Lower leg skin (tissue), 4 donors: ENCODE results near the gene PPP2R5C. TPM values are rescaled to one million over a fixed set of nuclear protein-coding genes. Genes with fewer than 3 reads are reported as not detected.

ENCODE experiments used
- DNase-seq, 2 donors: peaks; one replicate each; pipeline ENCODE4 v3.0.0-alpha.2; 2019; ENCODE audit warnings: low spot score in 2 of 2
- H3K4me3 ChIP-seq: fragments of 200-600 bp; sonication (generic); 2 replicates; pipeline ENCODE4 v1.5.1; 2017; ENCODE audit warnings: mild to moderate bottlenecking, low read depth; ENCODE audit not compliant: poor library complexity, severe bottlenecking
- POLR2A ChIP-seq, 2 donors: fragments of 450-650 bp; IDR thresholded peaks; one replicate each; pipeline ENCODE4 v1.6.1; 2016 to 2017; ENCODE audit warnings: antibody characterized with exemption in 2 of 2, mild to moderate bottlenecking in 1 of 2, moderate library complexity in 1 of 2
- WGBS, 2 donors: methylation state at CpG; one replicate each; pipeline ENCODE4 v1.1.5; 2018; 5-methylcytosine and 5-hydroxymethylcytosine counted together
- intact Hi-C: fragments of 100-400 bp; cut with DNase I; formaldehyde crosslinking; loops from one replicate; pipeline ENCODE4 v1.15.0; 2023; ENCODE audit warnings: low total_unique reads
- total RNA-seq, 4 donors: library from RNA; depleted of rRNA; stranded (reverse); fragments of >200 nt; gene quantifications; one replicate each; pipeline ENCODE4 v1.1.0, GENCODE V29; 2016
- TF ChIP-seq, protein P1 (sequence below), 3 donors: fragments of 450-650 bp; IDR thresholded peaks; one replicate each; pipeline ENCODE4 v1.5.1; 2016; ENCODE audit warnings: antibody characterized with exemption in 3 of 3, mild to moderate bottlenecking in 3 of 3, moderate library complexity in 2 of 3

PPP2R5C gene
- total RNA-seq, 4 donors from 2014 or later: 74.6 to 89.9 (median 80.3) TPM

DNA sequence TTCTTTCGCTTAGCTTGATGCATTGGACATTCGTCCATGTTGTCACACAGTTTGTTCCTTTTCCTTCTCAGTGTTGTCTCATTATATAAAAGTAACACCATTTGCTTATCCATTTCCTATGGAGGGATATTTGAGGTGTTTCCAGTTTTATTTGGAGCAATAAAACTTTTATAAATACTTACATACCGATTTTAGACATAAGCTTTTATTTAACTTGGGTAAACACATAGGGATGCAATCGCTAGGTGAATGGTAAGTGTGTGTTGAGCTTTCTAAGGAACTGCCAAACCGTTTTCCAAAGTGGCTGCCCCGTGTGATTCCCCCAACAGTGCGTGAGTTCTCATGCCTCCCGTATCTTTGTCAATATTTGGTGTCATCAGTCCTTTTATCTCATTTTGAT, 107.7 kb downstream of the PPP2R5C start:
- WGBS, 2 donors: 92 to 95% methylated on average over 8 of the region's 8 CpGs
- TF ChIP-seq POLR2A (IDR thresholded peaks at IDR 0.05): no peak
- TF ChIP-seq, protein P1, sequence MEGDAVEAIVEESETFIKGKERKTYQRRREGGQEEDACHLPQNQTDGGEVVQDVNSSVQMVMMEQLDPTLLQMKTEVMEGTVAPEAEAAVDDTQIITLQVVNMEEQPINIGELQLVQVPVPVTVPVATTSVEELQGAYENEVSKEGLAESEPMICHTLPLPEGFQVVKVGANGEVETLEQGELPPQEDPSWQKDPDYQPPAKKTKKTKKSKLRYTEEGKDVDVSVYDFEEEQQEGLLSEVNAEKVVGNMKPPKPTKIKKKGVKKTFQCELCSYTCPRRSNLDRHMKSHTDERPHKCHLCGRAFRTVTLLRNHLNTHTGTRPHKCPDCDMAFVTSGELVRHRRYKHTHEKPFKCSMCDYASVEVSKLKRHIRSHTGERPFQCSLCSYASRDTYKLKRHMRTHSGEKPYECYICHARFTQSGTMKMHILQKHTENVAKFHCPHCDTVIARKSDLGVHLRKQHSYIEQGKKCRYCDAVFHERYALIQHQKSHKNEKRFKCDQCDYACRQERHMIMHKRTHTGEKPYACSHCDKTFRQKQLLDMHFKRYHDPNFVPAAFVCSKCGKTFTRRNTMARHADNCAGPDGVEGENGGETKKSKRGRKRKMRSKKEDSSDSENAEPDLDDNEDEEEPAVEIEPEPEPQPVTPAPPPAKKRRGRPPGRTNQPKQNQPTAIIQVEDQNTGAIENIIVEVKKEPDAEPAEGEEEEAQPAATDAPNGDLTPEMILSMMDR (IDR thresholded peaks at IDR 0.05): no peak
- no peak for DNase-seq
- intact Hi-C loops: no loop called here
- no peak overlapping the region for H3K4me3 ChIP-seq

DNA sequence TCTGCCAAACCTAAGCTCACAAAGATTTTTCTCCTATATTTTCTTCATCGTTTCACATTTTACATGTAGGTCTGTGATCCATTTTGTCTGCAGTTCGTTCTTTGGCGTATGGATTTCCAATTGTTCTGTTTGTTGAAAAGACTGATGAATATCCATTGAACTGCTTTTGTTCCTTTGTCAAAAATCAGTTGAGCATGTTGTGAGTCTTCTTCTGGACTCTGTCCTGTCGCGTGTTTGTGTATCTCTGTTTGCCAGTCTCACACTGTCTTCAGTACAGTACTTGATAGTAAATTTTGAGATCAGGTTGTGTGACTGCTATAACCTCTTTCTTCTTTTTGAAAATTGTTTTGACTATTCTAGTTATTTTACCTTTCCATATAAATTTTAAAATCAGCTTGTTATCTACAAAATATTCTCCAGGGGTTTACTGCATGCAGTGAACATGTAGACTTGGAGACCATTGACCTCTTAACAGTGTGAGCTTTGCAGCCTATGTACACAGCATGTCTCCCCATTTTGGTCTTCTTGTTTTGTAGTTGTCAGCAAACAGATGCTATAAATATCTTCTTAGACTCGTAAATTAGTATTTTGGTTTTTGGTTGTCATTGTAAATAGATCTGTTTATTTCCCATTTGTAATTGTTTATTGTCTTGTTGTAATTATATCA, 108.9 kb downstream of the PPP2R5C start:
- 85 to 92% methylated on average over 6 of the region's 6 CpGs for WGBS, 2 donors
- TF ChIP-seq, protein P1 (IDR thresholded peaks at IDR 0.05): no peak
- TF ChIP-seq POLR2A (IDR thresholded peaks at IDR 0.05): no peak
- H3K4me3 ChIP-seq: no peak overlapping the region
- intact Hi-C loops: no loop called here
- no peak for DNase-seq

DNA sequence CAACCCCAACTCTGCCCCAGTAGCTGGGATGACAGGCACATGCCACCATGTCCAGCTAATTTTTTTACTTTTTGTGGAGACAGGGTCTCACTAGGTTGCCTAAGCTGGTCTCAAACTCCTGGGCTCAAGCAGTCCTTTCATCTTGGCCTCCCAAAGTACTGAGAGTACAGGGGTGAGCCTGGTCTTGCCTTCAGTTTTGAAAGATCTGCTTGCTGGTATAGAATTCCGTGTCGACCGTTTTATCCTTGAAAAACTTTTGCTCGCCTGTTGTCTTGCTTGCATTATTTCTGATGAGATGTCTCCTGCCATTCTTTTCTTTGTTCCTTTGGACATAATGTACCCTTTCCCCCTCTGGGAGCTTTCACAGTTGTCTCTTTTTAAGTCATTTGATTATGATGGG, 110.8 kb downstream of the PPP2R5C start:
- TF ChIP-seq, protein P1 (IDR thresholded peaks at IDR 0.05): no peak
- TF ChIP-seq POLR2A (IDR thresholded peaks at IDR 0.05): no peak
- 94 to 96% methylated on average over 4 of the region's 4 CpGs for WGBS, 2 donors
- intact Hi-C loops: no loop called here
- H3K4me3 ChIP-seq: no peak overlapping the region
- no peak for DNase-seq

DNA sequence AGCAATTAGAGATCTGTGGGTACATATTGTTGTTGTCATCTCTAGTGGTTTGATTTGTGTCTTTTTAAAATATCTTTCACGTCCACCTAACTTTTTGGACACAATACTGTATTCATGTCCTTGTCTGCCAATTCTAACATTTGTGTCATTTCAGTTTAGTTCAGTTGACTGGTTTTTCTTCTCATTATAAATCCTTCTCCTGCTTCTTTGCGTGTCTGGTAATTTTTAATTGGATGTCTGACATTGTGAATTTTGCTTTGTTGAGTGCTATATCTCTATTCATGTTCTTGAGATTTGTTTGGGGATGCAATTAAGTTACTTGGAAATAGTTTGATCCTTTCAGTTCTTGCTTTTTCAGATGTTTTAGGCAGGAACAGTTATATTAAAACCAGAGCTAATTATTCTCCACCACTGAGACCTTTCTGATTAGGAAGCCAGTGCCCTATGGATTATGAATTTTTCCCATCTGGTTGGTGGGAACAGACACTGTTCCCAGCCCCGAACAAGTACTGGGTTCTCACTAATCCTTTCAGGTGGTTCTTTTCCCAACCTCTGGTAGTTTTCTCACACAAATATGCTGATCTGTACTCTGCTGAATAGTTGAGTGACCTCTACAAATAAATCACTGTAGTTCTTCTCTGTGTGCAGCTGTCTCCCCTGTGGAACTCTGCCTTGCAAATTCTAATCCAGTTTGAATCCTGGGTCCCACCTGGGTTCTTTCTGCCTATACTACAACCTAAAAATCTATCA, 111.7 kb downstream of the PPP2R5C start:
- no peak for TF ChIP-seq POLR2A (IDR thresholded peaks at IDR 0.05)
- TF ChIP-seq, protein P1 (IDR thresholded peaks at IDR 0.05): no peak
- no peak overlapping the region for H3K4me3 ChIP-seq
- DNase-seq: no peak
- WGBS, 2 donors: 74 to 85% methylated on average over 3 of the region's 3 CpGs
- intact Hi-C loops: no loop called here

DNA sequence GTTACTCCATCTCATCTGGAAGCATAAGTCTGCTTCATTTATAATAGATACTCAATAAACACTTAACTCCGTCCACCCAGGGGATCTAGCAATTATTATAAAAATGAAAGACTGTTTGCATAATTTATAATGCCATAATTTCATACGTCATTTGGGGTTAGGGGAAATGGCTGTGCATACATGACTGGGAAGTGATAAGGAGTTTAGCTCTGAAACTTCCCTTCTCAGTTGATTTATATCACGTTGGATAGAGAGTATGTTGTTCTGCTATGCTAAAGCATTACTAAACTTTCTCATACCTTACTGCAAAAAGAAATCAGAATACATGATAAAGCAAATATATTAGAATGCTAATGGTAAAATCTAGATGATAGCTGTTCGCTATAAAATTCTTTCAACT, 112.5 kb downstream of the PPP2R5C start:
- no peak overlapping the region for H3K4me3 ChIP-seq
- WGBS, 2 donors: 84 to 87% methylated on average over 4 of the region's 4 CpGs
- TF ChIP-seq, protein P1 (IDR thresholded peaks at IDR 0.05): no peak
- TF ChIP-seq POLR2A (IDR thresholded peaks at IDR 0.05): no peak
- intact Hi-C loops: no loop called here
- no peak for DNase-seq
